Stimulated activated CD4-positive, alpha-beta T cell treated with anti-CD3 and anti-CD28 coated beads, Interleukin-4, amount 100 ng/mL, for 1 hour (primary cell): ENCODE results near the gene TBKBP1.

Source experiments
- DNase-seq: peaks from one replicate; pipeline ENCODE4 v3.0.0-alpha.2; 2020

Gene TBKBP1

DNA sequence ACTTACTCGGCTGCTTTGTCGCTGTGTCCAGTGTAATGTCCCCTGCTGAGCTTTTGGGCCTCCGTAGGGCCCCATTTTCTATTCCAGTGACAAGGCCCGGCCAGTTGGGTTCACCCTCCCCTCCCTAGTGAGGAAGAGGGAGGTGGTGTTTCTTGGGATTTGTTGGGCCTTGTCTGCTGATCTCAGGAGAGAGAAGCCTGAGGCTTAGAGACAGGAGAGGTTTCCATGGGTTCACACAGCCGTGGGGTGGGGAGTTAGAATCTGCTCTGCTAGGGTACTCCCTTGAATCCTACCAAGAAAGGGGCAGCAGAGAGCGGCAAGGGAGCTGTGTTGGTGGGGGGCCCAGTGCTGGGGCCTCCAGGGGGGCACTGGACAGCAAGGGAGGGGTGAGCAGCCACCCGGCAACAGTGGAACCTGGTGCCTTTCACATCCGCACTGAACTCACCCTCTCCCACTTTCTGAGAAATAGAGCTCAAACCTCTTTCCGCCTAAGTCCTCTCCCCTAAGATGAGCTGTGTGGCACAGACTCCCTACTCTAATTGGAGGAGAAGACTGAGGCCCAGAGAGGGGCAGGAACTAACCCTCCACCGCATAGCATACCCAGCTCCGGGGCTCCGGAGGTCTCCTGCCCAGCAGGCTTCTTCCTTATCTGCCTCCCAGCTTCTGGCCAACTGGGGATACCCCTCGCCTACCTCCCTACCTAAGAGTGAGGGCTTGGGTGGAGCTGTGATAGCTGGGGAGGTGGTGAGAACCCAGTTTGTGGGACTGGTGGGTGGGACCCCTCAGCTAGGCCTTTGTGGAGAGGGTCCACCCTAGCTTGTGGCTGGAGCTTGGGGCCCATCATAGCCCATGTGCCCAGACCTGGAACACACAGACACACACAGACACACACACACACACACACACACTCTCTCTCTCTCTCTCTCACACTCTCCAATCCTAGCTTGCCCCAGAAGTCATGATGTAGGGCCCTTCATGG, 6.8 kb downstream of the TBKBP1 start:
- no peak for DNase-seq

GRCh38 chr17:47701608-47702007, 7.6 kb downstream of the TBKBP1 start:
- no peak for DNase-seq

DNA sequence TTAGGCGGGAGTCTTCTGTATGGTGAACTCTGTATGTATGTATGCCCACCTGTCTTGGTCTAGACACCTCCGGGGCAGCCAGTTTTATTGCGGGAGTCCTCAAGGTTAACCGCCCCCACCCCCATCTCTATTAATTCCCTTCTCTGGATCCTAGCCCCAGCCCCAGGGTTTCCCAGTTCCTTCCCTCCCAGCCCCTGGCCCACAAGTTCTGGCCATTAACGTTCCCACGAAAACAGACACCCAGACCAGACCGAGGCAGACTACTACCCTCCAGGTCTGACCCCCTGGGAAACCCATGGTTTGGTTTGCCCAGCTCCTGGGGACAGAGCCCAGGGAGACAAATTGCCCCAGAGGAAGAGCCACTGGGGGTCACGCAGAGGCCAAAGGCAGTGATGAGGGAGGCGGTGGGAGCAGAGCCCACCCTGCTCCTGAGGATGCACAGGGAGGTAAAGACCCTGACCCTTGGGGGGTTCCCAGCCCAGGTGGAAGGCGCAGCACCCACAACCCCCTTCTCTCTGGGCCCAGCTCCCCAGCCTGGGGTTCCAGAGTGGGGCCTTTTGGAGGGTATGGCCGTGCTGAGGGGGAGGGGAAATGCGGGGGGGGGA, 8.5 kb downstream of the TBKBP1 start:
- DNase-seq, result peak; percentile 3

- DNase-seq, result peak; percentile 62
These were observed 9.2 kb downstream of the TBKBP1 start for GRCh38 chr17:47703191-47703591.

DNA sequence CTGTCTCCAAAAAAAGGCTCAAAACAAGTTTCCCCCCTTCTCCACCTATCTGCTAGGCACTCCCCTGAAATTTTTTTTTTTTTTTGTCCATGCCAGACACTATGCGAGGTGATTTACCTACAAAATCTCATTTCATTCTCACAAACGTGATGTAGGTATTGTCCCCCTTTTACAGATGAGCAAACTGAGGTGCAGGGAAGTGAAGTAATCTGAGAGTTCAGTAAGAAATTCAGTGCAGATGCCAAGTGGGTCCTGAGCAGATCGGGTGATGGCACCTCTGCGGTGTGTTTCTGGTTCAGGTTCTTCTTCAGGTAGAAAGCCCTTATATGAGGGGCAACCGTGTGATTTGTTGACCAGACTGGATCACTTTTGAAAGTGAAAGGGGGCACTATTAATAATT, 9.7 kb downstream of the TBKBP1 start:
- DNase-seq, result no peak

- peak; percentile 9 for DNase-seq
These were observed 10.2 kb downstream of the TBKBP1 start for GRCh38 chr17:47704116-47704515.

DNA sequence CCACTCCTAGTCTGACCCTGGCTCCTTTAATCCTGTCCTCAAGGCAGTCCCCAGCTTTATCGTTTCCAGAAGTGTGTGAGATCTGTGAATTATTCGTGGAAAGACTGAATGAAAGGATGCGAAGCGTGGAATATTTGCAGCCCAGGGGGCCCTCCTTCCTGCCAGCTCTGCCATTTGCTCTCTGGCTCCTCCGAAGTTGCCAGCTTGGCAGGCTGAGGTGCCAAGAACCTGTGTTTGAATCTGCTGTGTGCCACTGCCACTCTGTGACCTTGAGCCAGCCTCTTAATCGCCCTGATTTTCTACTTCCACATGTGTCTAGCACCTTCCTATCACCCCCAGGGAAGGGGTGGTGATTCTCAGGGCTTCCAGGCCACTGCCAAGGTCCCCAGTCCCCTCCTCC, 10.8 kb downstream of the TBKBP1 start:
- DNase-seq, result no peak

DNA sequence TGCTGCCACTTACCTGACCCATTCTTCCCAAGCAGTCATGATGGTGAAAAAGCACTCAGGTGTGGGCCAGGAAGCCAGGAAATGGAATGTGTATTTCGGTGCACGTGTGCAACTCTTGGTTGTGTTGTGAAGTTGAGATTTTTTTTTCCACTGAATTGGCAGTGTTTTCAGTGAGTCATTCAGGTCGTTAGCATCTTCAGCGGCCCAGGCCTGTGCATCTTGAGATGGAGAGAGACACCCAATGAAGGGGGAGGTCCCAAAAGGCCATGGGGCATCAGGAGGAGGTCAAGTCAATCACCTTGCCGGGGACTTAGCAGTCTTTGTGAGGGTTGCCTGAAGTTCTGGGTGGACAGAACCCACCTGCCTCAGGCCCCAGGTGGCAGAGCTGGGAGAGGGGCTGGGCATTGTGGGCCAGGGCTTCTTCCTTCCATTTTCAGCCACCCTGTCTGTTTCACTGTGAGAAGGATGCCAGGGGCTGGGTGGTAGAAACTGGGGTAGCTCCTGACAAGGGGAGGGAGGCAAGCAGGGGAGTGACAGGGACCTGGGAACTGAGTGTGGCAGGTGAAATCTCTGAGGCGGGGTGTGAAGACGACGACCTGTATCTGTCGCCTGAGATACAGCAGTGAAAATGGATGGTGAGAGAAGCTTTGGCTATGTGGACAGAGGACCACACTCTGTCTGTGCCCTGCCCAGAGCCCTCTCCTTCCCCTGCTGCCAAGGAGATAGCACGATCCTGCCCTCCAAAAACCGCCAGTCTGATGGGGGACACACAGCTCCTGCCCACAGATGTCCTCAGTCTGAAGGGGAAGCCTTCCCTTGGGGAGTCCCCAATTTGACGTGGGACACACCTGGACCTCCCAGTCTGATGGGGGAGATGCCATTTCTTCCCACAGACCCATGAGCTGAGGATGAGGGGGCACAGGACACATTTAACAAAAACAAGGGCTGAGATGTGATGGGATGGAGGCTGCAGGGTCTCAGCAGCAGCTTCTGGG, 11.9 kb downstream of the TBKBP1 start:
- DNase-seq, result peak; percentile 57

- DNase-seq, result no peak
These were observed 13.3 kb downstream of the TBKBP1 start for GRCh38 chr17:47707056-47707804.

GRCh38 chr17:47707884-47708283, 13.9 kb downstream of the TBKBP1 start:
- no peak for DNase-seq

DNA sequence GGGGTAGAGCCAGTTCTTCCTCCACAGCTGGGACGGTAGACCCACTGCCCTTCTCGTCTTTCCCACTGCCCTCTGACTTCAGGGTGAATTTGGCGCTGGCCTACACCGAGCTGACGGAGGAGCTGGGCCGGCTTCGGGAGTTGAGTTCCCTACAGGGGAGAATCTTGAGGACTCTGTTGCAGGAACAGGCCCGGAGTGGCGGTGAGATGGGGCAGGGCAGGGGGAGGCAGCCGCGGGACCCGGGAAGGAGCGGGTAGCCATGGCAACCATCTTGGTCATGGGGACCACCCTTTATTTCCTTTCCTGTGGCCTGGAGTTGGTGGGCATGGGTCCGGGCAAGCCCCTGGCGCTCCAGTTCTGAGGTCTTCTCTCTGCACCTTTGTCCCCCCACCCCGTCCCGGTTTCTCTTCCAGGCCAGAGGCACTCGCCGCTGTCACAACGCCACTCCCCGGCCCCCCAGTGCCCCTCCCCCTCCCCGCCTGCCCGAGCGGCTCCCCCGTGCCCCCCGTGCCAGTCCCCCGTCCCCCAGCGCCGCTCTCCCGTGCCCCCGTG, 14.4 kb downstream of the TBKBP1 start:
- DNase-seq, result no peak

GRCh38 chr17:47708864-47709541, 15.0 kb downstream of the TBKBP1 start:
- DNase-seq, result no peak

DNA sequence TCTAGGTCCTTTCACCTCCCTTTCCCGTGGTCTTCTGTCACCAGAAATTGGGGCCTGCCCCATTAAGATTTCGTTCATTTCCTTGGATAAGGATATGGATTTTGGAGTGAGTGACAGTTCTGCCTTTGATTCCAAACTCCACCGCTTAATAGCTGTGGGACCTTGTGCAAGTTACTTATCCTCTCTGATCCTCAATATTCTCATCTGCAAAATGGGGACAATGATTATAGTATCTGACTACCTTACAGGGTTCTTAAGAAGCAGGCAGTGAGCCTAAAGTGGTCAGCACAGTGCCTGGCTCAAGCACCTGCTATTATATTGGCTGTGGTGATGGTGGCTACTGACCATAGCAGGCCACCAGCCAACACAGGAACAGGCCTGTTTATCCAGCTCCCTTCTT, 15.6 kb downstream of the TBKBP1 start:
- no peak for DNase-seq

GRCh38 chr17:47711366-47712099, 17.6 kb downstream of the TBKBP1 start:
- DNase-seq, result no peak

- DNase-seq, result no peak
These were observed 18.5 kb downstream of the TBKBP1 start for GRCh38 chr17:47712330-47713023.

DNA sequence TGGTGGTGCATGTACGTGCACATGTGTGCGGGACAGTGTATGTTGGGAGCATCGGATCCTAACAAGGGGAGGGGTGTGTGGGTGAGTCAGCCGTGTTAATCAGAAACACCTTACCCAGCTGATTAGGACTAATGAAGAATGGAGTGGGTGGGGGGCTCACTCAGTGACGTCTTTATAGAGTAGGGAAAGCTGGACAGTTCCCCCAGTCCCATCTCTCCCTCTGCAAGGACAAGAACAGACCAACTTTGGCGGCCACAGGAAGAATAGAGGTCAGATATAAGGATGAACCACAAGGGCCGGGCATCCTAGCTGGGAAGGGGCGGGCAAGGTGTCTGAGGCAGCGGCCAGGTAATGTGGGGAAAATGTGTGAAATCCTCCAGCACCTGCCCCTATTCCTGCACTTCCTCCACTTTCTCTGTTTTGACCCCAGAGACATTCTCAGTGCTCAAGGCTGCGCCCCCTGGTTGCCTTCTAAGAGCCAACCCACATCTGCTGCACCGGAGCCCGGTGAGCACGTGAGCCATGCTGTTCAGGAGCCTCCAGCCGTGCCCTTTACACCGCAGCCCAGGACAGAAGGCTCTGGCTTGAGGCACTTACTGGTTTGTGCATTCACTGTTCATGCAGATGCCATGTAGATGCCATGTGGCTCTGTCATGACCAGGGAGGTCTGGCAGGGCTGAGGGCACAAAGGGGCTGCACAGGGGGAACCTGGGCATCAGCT, 20.2 kb downstream of the TBKBP1 start:
- DNase-seq, result no peak

GRCh38 chr17:47714773-47715396, 20.9 kb downstream of the TBKBP1 start:
- DNase-seq, result no peak

- no peak for DNase-seq
These were observed 21.8 kb downstream of the TBKBP1 start for GRCh38 chr17:47715669-47716325.
